ENCODE measurements around the gene BRSK2. TPM values are rescaled to one million over a fixed set of nuclear protein-coding genes. Genes with fewer than 3 reads are reported as not detected.

The BRSK2 gene
- total RNA-seq, 4 donors from 2014 or later = 1.4 to 8.6 (median 2.0) TPM

DNA sequence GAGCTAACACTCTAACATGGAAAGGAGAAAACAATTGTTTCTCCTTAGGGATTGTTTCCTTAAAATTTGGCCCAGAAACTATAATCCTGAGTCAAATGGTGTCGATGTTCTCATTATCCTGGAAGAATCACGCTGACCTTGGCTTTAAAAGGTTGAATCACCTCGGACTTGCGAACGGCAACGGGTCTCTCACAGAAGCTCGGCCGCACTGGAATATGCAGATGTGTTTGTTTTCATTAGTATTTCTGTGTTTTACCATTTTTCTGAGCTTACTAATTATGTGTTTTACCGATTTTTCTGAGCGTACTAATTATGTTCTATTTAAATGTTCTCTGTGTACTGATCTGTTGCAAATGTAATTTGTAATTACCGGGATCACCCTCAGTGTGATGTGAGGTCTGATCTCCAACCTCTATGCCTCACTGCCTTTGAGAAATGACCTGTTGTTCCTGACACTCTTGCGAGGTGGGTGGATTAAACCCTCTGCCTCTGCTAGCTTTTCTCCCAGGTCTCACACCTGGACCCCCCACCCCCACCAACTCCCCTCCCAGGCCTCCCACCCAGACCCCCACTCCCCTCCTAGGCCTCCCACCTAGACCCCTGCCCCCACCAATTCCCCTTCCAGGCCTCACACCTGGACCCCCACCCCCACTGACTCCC, 38.3 kb upstream of the BRSK2 start:
- 64 to 65% methylated on average over 11 to 12 of the region's 12 CpGs for WGBS, 2 donors (ENCODE audit: low coverage in 1 of 2)
- H3K4me3 ChIP-seq = no peak overlapping the region
- TF ChIP-seq POLR2A (IDR thresholded peaks at IDR 0.05) (no peak), EP300 (IDR thresholded peaks at IDR 0.05) (no peak), POLR2AphosphoS5 (IDR thresholded peaks at IDR 0.05) (no peak)
- TF ChIP-seq, protein P1, sequence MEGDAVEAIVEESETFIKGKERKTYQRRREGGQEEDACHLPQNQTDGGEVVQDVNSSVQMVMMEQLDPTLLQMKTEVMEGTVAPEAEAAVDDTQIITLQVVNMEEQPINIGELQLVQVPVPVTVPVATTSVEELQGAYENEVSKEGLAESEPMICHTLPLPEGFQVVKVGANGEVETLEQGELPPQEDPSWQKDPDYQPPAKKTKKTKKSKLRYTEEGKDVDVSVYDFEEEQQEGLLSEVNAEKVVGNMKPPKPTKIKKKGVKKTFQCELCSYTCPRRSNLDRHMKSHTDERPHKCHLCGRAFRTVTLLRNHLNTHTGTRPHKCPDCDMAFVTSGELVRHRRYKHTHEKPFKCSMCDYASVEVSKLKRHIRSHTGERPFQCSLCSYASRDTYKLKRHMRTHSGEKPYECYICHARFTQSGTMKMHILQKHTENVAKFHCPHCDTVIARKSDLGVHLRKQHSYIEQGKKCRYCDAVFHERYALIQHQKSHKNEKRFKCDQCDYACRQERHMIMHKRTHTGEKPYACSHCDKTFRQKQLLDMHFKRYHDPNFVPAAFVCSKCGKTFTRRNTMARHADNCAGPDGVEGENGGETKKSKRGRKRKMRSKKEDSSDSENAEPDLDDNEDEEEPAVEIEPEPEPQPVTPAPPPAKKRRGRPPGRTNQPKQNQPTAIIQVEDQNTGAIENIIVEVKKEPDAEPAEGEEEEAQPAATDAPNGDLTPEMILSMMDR (IDR thresholded peaks at IDR 0.05) = no peak
- H3K27me3 ChIP-seq = peaks cover 46% of the 10 kb centered on the region
- H3K36me3 ChIP-seq = no peaks in the 10 kb centered on the region
- no peak for ATAC-seq
- no peaks in the 10 kb centered on the region for H3K4me1 ChIP-seq
- H3K27ac ChIP-seq = no peak overlapping the region
- no peaks in the 10 kb centered on the region for H3K9me3 ChIP-seq

DNA sequence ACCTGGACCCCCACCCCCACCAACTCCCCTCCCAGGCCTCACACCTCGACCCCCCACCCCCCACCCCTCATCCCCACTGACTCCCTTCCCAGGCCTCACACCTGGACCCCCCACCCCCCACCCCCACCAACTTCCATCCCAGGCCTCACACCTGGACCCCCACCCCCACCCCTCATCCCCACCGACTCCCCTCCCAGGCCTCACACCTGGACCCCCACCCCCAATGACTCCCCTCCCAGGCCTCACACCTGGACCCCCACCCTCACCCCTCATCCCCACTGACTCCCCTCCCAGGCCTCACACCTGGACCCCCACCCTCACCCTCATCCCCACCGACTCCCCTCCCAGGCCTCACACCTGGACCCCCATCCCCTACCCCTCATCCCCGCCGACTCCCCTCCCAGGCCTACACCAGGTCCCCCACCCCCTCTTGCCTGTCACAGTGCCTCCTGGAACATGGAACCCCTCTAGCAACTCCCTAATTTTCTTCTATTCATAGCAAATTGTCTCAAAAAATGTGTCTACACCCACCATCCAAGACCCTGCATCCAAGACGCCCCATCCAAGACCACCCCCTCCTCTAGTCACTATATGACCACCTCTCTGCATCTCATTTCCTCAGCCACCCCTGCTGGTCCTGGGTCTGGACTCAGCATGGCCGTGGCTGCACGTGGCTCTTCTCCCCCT, 36.9 kb upstream of the BRSK2 start:
- no peak for TF ChIP-seq POLR2A (IDR thresholded peaks at IDR 0.05)
- TF ChIP-seq, protein P1 (IDR thresholded peaks at IDR 0.05) = no peak
- TF ChIP-seq EP300 (IDR thresholded peaks at IDR 0.05) = no peak
- no peak for TF ChIP-seq POLR2AphosphoS5 (IDR thresholded peaks at IDR 0.05)
- no peaks in the 10 kb centered on the region for H3K9me3 ChIP-seq
- H3K27ac ChIP-seq = no peak overlapping the region
- no peaks in the 10 kb centered on the region for H3K36me3 ChIP-seq
- H3K4me3 ChIP-seq = no peak overlapping the region
- peaks cover 47% of the 10 kb centered on the region for H3K27me3 ChIP-seq
- ATAC-seq = no peak
- H3K4me1 ChIP-seq = no peaks in the 10 kb centered on the region
- WGBS, 2 donors (ENCODE audit: low coverage in 1 of 2) = 40 to 72% methylated on average over 1 to 3 of the region's 8 CpGs

DNA sequence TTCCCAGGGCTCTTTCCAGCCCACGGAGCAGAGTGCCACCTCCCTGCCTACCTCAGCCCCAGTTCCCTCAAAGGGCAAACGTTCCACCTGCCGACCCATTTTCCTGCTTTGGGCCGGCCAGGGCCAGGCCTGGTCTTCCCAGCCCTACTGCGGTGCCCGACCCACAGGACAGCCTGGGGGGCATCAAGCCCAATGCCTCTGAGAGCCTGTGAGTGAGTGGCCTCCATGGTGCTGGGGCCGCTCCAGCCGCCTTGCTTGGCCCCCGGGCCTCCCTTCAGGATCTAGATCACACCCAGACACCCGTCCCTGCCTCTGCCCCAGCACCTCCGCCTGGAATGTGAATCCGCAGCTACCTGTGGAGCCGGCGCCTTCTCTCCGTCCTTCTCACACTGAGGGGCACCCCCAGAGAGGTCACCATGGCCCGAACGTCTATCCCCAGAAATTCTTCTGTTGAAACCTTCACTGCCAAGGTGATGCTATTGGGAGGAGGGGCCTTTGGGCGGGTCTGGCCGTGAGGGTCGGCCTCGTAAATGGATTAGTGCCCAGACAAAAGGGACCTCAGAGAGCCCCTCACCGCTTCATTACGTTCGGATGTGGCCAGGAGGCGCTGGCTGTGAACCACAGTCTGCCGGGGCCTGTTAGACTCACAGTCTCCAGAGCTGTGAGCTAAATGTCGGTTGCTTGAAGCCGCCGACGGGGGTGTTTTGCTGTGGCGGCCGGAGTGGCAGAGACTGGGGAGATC, 36.2 kb upstream of the BRSK2 start:
- ATAC-seq = no peak
- Histone ChIP-seq H3K36me3 (no peaks in the 10 kb centered on the region), H3K27ac (no peak overlapping the region), H3K9me3 (no peaks in the 10 kb centered on the region), H3K27me3 (peaks cover 54% of the 10 kb centered on the region), H3K4me3 (no peak overlapping the region), H3K4me1 (no peaks in the 10 kb centered on the region)
- TF ChIP-seq EP300 (IDR thresholded peaks at IDR 0.05) = no peak
- TF ChIP-seq POLR2AphosphoS5 (IDR thresholded peaks at IDR 0.05) = no peak
- TF ChIP-seq, protein P1 (IDR thresholded peaks at IDR 0.05) = no peak
- TF ChIP-seq POLR2A (IDR thresholded peaks at IDR 0.05) = no peak
- WGBS, 2 donors (ENCODE audit: low coverage in 1 of 2) = 83% methylated on average over 2 of the region's 32 CpGs; no CpG with 5 or more reads in 1 of the 2 donors

DNA sequence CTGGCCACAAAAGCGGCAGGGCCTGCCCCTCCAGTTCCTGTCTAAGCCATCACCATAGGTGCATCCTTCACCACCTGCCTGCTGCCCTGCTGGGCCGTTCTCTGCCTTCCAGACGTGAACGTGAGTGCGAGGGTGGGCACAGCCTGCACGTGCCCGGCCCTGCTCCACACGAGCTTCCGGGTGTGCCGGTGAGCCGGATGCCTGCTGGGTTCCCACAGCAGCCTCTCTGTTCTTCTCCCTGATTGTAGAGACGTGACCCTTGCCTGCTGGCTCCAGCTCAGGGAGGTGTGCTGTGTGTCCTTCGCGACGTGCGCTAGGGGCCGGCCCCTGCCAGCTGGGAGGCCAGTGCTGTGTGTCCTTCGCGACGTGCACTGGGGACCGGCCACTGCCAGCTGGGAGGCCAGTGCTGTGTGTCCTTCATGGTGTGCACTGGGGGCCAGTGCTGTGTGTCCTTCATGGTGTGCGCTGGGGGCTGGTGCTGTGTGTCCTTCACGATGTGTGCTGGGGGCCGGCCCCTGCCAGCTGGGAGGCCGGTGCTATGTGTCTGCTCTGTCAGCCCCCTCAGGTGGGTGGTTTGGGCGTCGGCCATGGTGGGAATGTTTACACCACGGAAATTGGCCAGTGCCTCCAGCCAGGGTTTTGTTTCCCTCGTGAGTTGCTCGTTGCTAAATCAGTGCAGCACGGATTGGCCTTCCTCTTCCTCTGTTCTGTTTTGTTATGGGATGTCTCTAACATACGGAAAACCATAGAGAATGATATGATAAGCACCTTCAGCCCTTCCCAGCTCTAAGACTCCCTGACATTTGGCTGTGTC, 35.4 kb upstream of the BRSK2 start:
- H3K4me1 ChIP-seq = no peaks in the 10 kb centered on the region
- H3K36me3 ChIP-seq = no peaks in the 10 kb centered on the region
- TF ChIP-seq POLR2AphosphoS5 (IDR thresholded peaks at IDR 0.05) (no peak), POLR2A (IDR thresholded peaks at IDR 0.05) (no peak), EP300 (IDR thresholded peaks at IDR 0.05) (no peak)
- TF ChIP-seq, protein P1 (IDR thresholded peaks at IDR 0.05) = no peak
- 35 to 44% methylated on average over 5 to 6 of the region's 32 CpGs for WGBS, 2 donors (ENCODE audit: low coverage in 1 of 2)
- peaks cover 50% of the 10 kb centered on the region for H3K27me3 ChIP-seq
- no peaks in the 10 kb centered on the region for H3K9me3 ChIP-seq
- H3K4me3 ChIP-seq = no peak overlapping the region
- ATAC-seq = no peak
- no peak overlapping the region for H3K27ac ChIP-seq

Data from gastroesophageal sphincter (tissue), 4 donors.